Measurements from ENCODE around the gene MN1.

Gene MN1

GRCh38 chr22:27809700-27810608, 8.4 kb upstream of the MN1 start:
- H3K9me3 ChIP-seq (ENCODE audit: control insufficient read depth, insufficient read depth, low read length) = no peaks in the 10 kb centered on the region
- H3K36me3 ChIP-seq (ENCODE audit: control insufficient read depth, insufficient read depth, low read length) = no peaks in the 10 kb centered on the region
- no peak overlapping the region for H3K27ac ChIP-seq (ENCODE audit: low read length)
- WGBS (ENCODE audit: insufficient coverage, insufficient read length) = no CpG with 5 or more reads among the region's 17 CpGs
- no peak for DNase-seq (ENCODE audit: low read depth, low spot score)
- peaks cover 3% of the 10 kb centered on the region; the same call in 1 of the 2 replicates for H3K4me1 ChIP-seq (ENCODE audit: control insufficient read depth, insufficient read depth, low read length)
- H3K27me3 ChIP-seq (ENCODE audit: control insufficient read depth, insufficient read depth, low read length) = no peaks in the 10 kb centered on the region
- H3K4me3 ChIP-seq (ENCODE audit: low read length) = no peak overlapping the region

- WGBS (ENCODE audit: insufficient coverage, insufficient read length) = no CpG with 5 or more reads among the region's 5 CpGs
- no peaks in the 10 kb centered on the region for H3K9me3 ChIP-seq (ENCODE audit: control insufficient read depth, insufficient read depth, low read length)
- no peak overlapping the region for H3K4me3 ChIP-seq (ENCODE audit: low read length)
- H3K27me3 ChIP-seq (ENCODE audit: control insufficient read depth, insufficient read depth, low read length) = no peaks in the 10 kb centered on the region; the same call in 1 of the 2 replicates
- H3K4me1 ChIP-seq (ENCODE audit: control insufficient read depth, insufficient read depth, low read length) = peaks cover 5% of the 10 kb centered on the region
- DNase-seq (ENCODE audit: low read depth, low spot score) = no peak
- H3K27ac ChIP-seq (ENCODE audit: low read length) = no peak overlapping the region
- H3K36me3 ChIP-seq (ENCODE audit: control insufficient read depth, insufficient read depth, low read length) = no peaks in the 10 kb centered on the region
Measured at GRCh38 chr22:27809226-27809603, 7.7 kb upstream of the MN1 start.

DNA sequence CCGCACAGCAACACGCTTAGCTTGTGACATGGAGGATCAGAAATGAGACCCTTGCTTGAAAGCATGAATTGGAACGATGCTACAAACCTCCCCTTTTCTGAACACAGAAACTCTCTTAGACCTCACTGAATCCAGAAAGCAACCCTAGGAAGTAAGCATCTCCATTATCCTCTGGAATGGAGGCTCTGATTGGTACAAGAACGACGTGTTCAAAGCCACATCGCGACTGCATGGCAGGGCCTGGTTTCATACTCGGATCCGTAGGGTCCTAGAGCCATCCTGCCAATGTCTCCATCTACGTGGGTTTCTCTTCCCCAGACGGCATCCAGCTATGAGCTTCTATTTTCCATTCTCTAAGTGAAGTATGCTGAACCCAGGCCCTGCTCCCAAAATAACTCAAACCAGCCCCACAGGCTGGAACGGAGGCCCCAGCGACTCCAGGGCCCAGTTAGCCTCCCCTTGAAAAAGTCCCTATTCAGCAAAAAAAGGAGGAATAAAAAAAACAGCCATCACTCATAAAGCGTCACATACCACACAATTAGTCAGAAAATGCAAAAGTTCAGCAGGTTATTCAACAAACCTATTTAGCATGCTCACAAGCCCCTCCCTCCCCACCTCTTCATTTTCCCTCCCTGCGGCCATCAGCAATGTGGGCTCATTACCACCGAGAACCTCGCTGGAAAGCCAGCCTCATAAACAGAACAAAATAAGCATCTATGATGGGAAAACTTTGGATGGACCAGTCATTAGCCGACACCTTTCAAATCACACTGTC, 7.1 kb upstream of the MN1 start:
- DNase-seq (ENCODE audit: low read depth, low spot score) = no peak
- Histone ChIP-seq H3K36me3 (ENCODE audit: control insufficient read depth, insufficient read depth, low read length) (no peaks in the 10 kb centered on the region), H3K4me3 (ENCODE audit: low read length) (no peak overlapping the region), H3K4me1 (ENCODE audit: control insufficient read depth, insufficient read depth, low read length) (peaks cover 5% of the 10 kb centered on the region), H3K9me3 (ENCODE audit: control insufficient read depth, insufficient read depth, low read length) (no peaks in the 10 kb centered on the region), H3K27me3 (ENCODE audit: control insufficient read depth, insufficient read depth, low read length) (no peaks in the 10 kb centered on the region; the same call in 1 of the 2 replicates), H3K27ac (ENCODE audit: low read length) (no peak overlapping the region)
- no CpG with 5 or more reads among the region's 18 CpGs for WGBS (ENCODE audit: insufficient coverage, insufficient read length)

DNA sequence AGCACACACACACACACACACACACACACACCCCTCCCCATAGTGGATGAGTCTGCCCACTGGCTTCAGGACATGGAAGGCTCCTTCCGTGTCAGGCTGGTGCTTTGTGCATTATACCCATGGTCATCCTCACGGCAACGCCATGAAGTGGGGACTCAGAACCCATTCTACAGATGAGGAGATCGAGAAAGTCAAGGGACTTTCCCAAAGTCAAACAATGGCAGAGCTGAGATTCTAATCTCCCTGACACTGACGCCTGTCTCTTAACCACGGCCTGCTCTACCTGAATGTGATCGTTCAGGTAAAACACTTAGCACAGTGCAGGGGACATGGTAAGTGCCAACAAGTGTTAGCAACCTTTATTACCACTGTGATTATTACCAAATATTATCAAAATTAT, 4.3 kb upstream of the MN1 start:
- no peak overlapping the region for H3K4me3 ChIP-seq (ENCODE audit: low read length)
- peaks cover 5% of the 10 kb centered on the region for H3K4me1 ChIP-seq (ENCODE audit: control insufficient read depth, insufficient read depth, low read length)
- DNase-seq (ENCODE audit: low read depth, low spot score) = no peak
- peaks cover 8% of the 10 kb centered on the region for H3K27me3 ChIP-seq (ENCODE audit: control insufficient read depth, insufficient read depth, low read length)
- H3K36me3 ChIP-seq (ENCODE audit: control insufficient read depth, insufficient read depth, low read length) = no peaks in the 10 kb centered on the region
- H3K9me3 ChIP-seq (ENCODE audit: control insufficient read depth, insufficient read depth, low read length) = no peaks in the 10 kb centered on the region
- H3K27ac ChIP-seq (ENCODE audit: low read length) = no peak overlapping the region
- no CpG with 5 or more reads among the region's 7 CpGs for WGBS (ENCODE audit: insufficient coverage, insufficient read length)

- Histone ChIP-seq H3K4me3 (ENCODE audit: low read length) (no peak overlapping the region), H3K36me3 (ENCODE audit: control insufficient read depth, insufficient read depth, low read length) (no peaks in the 10 kb centered on the region), H3K4me1 (ENCODE audit: control insufficient read depth, insufficient read depth, low read length) (peaks cover 5% of the 10 kb centered on the region), H3K27me3 (ENCODE audit: control insufficient read depth, insufficient read depth, low read length) (peaks cover 15% of the 10 kb centered on the region), H3K9me3 (ENCODE audit: control insufficient read depth, insufficient read depth, low read length) (no peaks in the 10 kb centered on the region), H3K27ac (ENCODE audit: low read length) (no peak overlapping the region)
- WGBS (ENCODE audit: insufficient coverage, insufficient read length) = no CpG with 5 or more reads among the region's 31 CpGs
- DNase-seq (ENCODE audit: low read depth, low spot score) = no peak
Measured at GRCh38 chr22:27804470-27805297, 3.1 kb upstream of the MN1 start.

- Histone ChIP-seq H3K9me3 (ENCODE audit: control insufficient read depth, insufficient read depth, low read length) (no peaks in the 10 kb centered on the region), H3K36me3 (ENCODE audit: control insufficient read depth, insufficient read depth, low read length) (no peaks in the 10 kb centered on the region), H3K27me3 (ENCODE audit: control insufficient read depth, insufficient read depth, low read length) (peaks cover 22% of the 10 kb centered on the region), H3K27ac (ENCODE audit: low read length) (no peak overlapping the region), H3K4me3 (ENCODE audit: low read length) (no peak overlapping the region), H3K4me1 (ENCODE audit: control insufficient read depth, insufficient read depth, low read length) (peaks cover 7% of the 10 kb centered on the region)
- DNase-seq (ENCODE audit: low read depth, low spot score) = no peak
- no CpG with 5 or more reads among the region's 11 CpGs for WGBS (ENCODE audit: insufficient coverage, insufficient read length)
Measured at GRCh38 chr22:27803841-27804415, 2.4 kb upstream of the MN1 start.

- no peak overlapping the region for H3K27ac ChIP-seq (ENCODE audit: low read length)
- DNase-seq (ENCODE audit: low read depth, low spot score) = no peak
- peaks cover 9% of the 10 kb centered on the region for H3K4me1 ChIP-seq (ENCODE audit: control insufficient read depth, insufficient read depth, low read length)
- no CpG with 5 or more reads among the region's 35 CpGs for WGBS (ENCODE audit: insufficient coverage, insufficient read length)
- H3K4me3 ChIP-seq (ENCODE audit: low read length) = peak overlapping the region; percentile 47; the same call in 1 of the 2 replicates
- H3K36me3 ChIP-seq (ENCODE audit: control insufficient read depth, insufficient read depth, low read length) = no peaks in the 10 kb centered on the region
- H3K27me3 ChIP-seq (ENCODE audit: control insufficient read depth, insufficient read depth, low read length) = peaks cover 34% of the 10 kb centered on the region
- no peaks in the 10 kb centered on the region for H3K9me3 ChIP-seq (ENCODE audit: control insufficient read depth, insufficient read depth, low read length)
Measured at GRCh38 chr22:27802346-27803073, 954 bp upstream of the MN1 start.

DNA sequence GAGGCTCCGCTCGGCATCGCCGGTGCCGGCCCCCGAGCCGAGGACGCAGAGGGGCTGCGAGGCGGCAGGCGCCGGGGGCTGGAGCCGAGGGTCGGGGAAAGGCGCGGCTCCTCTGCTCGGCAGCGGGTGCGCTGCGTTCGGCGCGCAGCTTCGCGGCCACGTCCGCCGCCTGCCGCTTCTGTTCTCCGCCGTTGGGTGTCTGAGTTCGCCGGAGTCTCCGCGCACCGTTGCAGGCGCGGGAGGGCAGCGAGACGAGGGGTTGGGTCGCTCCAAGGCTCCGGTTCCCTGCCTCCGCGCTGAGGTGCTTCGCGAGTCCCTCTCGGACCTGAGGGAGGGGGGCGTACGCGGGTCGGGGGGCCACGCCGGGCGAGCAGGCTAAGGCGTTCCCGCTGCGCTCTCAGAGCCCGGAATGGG, 347 bp downstream of the MN1 start:
- no CpG with 5 or more reads among the region's 58 CpGs for WGBS (ENCODE audit: insufficient coverage, insufficient read length)
- Histone ChIP-seq H3K27ac (ENCODE audit: low read length) (no peak overlapping the region), H3K27me3 (ENCODE audit: control insufficient read depth, insufficient read depth, low read length) (peaks cover 47% of the 10 kb centered on the region), H3K36me3 (ENCODE audit: control insufficient read depth, insufficient read depth, low read length) (no peaks in the 10 kb centered on the region), H3K4me1 (ENCODE audit: control insufficient read depth, insufficient read depth, low read length) (peaks cover 12% of the 10 kb centered on the region), H3K9me3 (ENCODE audit: control insufficient read depth, insufficient read depth, low read length) (no peaks in the 10 kb centered on the region), H3K4me3 (ENCODE audit: low read length) (peak overlapping the region; percentile 47)
- no peak for DNase-seq (ENCODE audit: low read depth, low spot score)

DNA sequence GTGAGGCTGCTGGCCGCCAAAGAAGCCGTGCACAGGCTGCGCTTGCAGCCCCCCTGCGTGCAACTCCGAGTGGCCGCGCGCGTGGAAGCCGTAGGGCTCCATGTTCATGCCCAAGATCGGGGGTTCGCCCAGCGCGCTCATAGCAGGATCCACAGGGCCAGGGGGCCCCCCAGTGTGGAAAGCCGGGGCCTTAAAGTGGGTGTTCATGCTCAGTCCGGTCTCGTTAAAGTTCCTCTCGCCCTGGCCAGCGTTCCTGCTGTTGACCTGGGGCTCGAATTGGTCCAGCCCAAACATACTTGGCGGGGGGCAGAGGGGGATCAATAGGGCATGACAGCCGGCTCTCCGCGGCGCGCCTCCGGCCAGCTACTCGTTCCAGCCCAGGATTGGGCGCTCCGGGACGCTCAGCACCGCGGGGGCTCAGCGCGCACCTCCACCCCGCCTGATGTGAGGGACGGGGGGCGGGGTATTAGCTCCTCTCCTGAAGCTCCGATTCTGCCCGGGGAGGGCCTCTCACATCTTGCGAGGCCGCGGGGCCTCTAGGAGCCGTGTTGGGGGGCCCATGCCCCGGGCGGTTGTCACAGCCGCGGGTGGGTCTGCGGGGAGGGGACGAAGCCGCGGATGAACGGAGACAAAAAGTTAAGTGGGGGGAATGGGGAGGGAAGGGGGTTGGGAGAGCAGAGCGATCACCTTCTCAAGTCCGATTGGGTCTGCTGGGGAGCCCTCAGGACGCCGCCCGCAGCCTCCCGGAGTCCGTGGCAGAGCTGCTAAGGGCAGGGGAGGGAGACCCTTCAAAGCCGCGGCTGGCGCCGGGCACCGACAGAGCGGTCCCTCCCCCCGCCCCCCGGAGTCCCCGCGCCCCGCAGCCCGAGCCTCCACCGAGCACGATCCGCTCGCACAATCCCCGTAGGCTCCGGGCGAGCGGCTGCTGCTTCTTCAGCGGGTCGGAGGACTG, 1.0 kb downstream of the MN1 start:
- WGBS (ENCODE audit: insufficient coverage, insufficient read length) = no CpG with 5 or more reads among the region's 82 CpGs
- Histone ChIP-seq H3K36me3 (ENCODE audit: control insufficient read depth, insufficient read depth, low read length) (no peaks in the 10 kb centered on the region), H3K4me1 (ENCODE audit: control insufficient read depth, insufficient read depth, low read length) (peaks cover 12% of the 10 kb centered on the region), H3K27ac (ENCODE audit: low read length) (no peak overlapping the region), H3K9me3 (ENCODE audit: control insufficient read depth, insufficient read depth, low read length) (no peaks in the 10 kb centered on the region), H3K4me3 (ENCODE audit: low read length) (peak overlapping the region; percentile 47), H3K27me3 (ENCODE audit: control insufficient read depth, insufficient read depth, low read length) (peaks cover 50% of the 10 kb centered on the region)
- no peak for DNase-seq (ENCODE audit: low read depth, low spot score)
